Activated CD8-positive, alpha-beta memory T cell treated with anti-CD3 and anti-CD28 coated beads for 24 hours (primary cell): ENCODE measurements around the gene TDRD7.

Experiments used
- DNase-seq: peaks from one replicate; pipeline ENCODE4 v3.0.0-alpha.2; 2020

TDRD7 gene, protein sequence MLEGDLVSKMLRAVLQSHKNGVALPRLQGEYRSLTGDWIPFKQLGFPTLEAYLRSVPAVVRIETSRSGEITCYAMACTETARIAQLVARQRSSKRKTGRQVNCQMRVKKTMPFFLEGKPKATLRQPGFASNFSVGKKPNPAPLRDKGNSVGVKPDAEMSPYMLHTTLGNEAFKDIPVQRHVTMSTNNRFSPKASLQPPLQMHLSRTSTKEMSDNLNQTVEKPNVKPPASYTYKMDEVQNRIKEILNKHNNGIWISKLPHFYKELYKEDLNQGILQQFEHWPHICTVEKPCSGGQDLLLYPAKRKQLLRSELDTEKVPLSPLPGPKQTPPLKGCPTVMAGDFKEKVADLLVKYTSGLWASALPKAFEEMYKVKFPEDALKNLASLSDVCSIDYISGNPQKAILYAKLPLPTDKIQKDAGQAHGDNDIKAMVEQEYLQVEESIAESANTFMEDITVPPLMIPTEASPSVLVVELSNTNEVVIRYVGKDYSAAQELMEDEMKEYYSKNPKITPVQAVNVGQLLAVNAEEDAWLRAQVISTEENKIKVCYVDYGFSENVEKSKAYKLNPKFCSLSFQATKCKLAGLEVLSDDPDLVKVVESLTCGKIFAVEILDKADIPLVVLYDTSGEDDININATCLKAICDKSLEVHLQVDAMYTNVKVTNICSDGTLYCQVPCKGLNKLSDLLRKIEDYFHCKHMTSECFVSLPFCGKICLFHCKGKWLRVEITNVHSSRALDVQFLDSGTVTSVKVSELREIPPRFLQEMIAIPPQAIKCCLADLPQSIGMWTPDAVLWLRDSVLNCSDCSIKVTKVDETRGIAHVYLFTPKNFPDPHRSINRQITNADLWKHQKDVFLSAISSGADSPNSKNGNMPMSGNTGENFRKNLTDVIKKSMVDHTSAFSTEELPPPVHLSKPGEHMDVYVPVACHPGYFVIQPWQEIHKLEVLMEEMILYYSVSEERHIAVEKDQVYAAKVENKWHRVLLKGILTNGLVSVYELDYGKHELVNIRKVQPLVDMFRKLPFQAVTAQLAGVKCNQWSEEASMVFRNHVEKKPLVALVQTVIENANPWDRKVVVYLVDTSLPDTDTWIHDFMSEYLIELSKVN

DNA sequence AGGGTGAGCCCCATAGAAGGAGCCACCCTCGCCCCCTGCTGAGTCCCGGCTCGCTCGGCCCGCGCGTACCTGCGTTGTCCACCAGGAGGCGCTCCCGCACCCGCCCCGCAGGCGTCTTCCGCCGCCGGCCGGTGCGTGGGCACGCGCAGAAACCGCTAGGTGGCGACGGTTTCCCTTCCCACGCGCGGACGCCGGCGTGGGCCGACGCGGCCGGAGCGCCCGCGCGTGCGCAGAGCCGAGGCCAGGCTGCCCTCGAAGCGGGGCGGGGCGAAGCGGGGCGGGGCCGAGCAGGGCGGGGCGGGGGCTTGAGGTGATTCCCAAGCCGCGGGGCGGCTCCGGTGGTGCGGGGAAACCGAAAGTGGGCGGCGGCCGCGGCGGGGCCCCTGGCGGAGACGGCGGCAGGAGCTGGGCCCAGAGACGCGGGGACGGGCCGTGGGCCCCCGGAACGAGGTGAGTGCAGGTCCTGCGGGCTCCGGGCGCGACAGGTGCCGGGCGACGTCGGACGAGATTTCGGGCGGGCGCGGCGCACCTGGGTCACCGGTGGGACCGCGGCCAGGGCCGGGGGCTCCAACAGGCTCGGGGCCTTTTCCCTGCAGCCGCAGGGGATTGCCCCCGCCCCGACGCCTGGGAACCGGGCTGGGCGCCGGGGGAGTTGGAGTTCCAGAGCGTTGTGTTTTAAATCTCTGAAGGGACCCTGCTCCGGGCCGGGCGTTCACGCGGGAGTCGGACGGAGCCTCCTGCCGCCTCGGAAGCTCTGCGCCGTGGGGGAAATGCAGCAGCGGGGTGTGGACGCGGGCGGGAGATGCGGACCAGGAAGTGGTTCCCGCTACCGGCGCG lies at the start of gene TDRD7:
Gene TDRD7, plus strand, starts transcription at position 308 of the 837 bp plus-strand sequence. CDS start 16,370 bp downstream, outside the sequence.
- peak; percentile 97 for DNase-seq

DNA sequence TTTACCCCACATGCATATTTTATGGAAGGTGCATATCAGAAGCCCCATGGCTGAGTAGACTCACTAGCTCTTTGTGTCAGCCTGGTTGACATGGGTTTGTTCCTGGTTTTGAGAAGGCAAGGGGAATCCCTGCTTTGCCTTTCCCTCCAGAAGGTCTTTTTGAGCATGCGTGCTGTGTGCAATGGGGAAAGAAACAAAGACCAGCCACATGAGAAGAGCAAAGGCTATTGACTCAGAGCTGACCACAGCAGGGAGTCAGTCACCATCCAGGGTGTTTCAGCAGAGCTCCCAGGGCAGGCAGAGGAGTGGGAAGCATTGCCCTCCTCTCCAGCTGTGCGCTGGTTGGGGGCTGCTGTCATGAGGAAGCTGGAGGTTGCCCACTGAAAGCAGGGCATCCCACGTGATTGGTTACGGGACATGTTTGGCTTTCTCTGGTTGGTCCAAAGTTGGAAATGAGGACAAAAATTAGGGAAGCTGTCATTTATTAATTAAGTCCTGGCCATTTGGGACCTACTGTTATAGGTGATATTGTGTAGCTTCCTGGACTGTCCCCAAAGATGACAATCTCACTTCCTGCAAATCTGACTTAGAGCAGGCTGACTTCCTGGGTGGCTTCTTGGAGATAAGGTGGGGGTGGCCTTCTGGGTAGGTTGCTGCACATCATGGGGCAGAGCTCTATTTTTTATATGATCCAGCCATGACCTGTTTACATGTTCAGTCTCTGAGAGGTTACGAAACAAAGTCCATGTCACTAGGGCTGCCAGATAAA lies 48.9 kb upstream of the TDRD7 start:
- DNase-seq: no peak

DNA sequence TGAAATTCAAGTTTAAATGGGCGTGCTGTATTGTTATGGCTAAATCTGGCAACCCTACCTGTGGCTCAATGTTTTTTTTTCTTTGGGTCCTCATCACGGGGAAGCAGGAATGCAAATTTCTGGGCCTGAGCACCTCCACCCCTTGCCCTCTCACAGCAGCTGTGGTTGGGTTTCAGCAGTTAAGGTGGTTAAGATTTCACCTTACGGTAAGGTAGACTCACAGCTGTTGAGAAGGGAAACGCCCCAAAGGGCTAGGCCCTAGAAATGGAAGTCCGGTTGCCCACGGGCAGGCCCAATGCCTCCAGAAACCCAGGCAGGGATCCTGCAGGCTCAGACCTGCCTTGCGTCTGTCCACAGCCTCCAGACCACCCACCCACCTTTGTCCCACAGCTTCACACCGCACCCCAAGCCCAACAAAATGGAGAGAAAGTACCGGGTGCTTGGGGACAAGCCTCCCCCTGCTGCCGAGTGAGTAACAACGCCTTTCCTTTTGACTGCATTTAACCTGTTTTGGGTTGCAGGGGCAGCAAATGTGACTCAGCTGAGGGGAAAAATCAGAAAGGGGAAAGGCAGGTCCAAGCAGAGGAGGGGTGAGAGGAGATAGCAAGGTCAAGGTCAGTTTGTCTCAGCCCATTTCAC lies 48.1 kb upstream of the TDRD7 start:
- no peak for DNase-seq

DNA sequence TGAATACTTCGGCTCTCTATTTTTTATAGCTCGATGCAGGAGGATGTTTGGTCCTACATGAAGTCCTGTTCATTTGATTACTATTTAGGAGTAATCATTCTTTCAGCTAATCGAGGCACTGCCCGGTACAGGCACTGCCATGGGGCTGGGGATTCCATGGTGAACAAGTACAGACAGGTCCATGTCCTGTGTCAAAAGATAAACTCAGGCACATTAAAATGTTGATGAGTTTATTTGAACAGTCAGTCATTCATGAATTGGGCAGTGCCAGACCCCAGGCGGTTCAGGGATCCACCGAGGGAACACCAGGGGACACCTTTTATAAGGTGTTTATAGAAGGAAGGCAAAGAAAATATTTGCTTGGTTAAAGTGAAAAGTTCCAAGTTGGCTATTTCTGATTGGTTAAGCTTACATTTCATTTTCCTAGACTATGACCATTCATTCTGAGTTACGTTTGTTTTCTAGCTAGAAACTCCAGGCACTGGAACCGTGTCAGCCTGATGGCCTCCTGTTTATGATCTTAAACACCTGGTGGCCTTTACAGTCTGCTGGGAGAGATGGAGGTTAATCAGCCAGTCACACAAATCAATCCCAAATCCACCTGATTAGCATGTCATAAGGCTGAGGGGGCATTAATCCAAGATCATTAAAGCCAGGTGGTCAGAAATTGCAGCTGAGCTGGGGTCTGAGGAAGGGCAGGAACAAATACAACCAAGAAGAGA lies 47.0 kb upstream of the TDRD7 start:
- DNase-seq: no peak

DNA sequence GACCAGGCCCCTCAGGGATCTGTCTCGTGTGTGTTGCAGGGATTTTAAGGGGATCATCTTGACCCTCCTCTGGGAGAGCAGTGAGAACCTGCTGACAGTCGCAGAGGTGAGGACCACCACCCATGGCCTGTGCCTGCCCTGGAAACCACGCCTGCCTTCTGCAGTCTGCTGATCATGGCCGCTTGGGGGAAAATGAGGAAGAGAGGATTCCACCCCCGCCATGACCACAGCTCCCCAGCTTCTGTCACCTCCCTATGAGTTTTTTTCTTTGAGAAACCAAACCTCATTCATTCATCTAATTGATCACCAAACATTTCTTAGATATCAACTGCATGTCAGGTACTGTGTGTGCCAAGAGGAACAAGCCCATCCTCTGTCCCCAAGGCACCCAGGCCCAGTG lies 46.3 kb upstream of the TDRD7 start:
- DNase-seq: no peak

- DNase-seq: no peak
Measured at GRCh38 chr9:97366476-97366875, 45.4 kb upstream of the TDRD7 start.

- DNase-seq: no peak
Measured at GRCh38 chr9:97366889-97367288, 45.0 kb upstream of the TDRD7 start.

DNA sequence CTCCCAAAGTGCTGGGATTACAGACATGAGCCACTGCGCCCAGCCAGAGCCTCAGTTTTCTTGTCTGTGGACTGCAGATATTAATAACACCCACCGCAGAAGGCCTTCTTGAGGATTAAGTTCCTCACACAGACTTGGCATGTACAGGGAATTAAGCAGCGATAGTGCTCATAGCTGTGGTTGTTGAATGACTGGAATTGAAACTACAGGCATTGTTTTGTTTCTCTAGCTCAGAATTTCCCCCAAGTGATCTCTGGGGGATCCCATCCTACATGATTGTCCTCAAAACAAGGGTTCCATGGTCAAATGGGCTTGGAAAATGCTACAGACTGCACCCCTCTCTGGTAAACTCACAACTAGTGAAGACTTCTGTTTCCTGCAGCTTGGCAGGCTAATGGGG lies 44.2 kb upstream of the TDRD7 start:
- no peak for DNase-seq

GRCh38 chr9:97368964-97369363 lies 42.9 kb upstream of the TDRD7 start:
- DNase-seq: no peak

DNA sequence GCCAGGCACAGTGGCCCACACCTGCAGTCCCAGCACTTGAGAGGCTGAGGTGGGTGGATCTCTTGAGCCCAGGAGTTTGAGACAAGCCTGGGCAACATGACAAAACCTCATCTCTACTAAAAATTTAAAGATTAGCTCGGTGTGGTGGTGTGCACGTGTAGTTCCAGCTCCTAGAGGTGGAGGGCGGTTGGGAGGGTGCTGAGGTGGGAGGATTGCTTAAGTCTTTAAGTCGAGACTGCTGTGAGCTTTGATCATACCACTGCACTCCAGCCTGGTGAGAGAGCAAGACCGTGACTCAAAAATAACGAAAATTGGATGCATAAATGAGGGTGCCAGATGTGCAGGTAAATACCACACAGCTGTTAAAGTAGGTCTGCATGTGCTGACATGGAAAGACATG lies 39.3 kb upstream of the TDRD7 start:
- no peak for DNase-seq

DNA sequence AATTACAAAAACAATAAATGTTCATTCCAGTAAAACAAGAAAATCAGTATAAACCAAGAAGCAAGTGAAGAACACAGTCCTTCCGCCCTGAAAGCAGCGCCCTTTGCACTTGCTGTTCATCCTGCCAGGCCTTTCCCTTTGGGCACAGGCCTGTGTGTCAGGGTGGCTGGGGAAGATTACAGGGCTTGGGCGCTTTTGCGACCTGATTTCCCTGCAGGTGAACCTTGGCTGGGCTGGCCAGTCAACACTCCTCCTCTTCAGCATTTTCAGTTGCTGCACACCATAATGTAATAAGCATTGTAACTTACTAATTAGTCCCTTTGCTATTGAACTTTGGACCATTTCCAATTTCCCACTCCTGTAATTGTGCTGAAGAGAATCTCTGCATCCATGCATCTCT lies 38.6 kb upstream of the TDRD7 start:
- no peak for DNase-seq

DNA sequence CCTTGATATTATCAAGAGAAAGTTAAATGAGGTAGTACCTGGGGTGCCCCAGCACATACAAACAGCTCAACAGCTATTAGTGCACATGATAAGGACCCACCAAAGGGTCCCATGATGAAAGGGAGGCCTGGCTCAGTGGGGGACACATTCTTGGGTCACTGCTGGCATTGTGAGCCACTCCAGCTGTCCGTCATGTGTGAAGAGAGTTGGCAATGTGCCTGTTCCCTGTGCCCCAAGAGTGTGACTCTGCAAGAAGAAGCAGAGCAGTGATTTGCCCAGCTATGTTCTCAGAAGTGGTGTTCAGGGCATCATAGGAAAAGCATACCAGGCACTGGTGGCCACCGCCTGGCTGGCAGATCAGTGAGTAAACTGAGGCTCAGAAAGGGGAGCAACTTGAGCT lies 37.1 kb upstream of the TDRD7 start:
- no peak for DNase-seq

DNA sequence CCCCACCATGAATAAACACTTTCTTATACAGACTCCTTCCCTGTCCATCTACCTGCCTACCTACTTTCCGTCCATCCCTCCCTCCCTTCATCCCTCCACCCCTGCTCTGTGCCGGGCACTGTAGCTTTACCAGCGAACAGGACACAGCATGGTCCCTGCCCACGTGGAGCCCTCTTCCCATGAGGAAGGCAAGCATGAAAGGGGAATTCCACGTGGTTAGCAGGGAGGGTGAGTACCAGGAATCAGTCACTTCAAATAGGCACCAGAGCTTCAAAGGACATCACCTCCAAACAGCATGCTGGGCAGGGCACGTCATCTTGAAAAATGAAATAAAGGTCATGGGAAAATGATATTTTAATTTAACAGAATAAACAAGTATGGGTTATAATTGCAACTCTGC lies 35.0 kb upstream of the TDRD7 start:
- no peak for DNase-seq

DNA sequence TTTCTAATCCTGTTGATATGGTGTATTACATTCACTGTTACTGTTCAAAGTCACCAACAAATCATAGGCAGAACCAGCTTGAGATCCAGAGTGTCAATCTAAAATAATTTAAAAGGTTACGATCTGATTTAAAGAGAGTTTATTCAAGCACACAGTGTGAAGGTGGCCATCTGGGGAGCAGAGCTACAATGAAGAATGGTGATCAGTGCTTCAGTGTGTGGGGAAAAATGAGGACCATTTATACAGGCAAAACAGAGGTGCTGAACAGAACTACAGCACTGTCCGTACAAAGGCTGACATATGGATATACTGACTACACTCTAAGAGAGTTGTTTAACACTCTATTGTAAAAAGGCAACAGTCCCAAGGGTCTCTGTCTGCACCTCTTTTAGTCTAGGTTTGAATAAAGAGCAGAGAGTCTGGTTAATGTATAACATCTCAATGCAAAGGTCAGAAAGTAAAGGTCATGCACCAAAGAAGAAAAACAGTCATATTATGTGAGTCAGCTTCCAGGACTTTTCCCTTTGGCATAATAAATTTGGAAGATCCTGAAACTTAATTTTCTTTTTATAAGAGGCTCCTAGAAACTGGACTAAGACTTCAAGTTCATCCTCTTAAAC lies 29.7 kb upstream of the TDRD7 start:
- DNase-seq: no peak

- DNase-seq: no peak
Measured at GRCh38 chr9:97384406-97385262, 27.3 kb upstream of the TDRD7 start.

- DNase-seq: peak; percentile 43
Measured at GRCh38 chr9:97385626-97386264, 26.2 kb upstream of the TDRD7 start.

GRCh38 chr9:97386265-97386633 lies 25.6 kb upstream of the TDRD7 start:
- DNase-seq: no peak

DNA sequence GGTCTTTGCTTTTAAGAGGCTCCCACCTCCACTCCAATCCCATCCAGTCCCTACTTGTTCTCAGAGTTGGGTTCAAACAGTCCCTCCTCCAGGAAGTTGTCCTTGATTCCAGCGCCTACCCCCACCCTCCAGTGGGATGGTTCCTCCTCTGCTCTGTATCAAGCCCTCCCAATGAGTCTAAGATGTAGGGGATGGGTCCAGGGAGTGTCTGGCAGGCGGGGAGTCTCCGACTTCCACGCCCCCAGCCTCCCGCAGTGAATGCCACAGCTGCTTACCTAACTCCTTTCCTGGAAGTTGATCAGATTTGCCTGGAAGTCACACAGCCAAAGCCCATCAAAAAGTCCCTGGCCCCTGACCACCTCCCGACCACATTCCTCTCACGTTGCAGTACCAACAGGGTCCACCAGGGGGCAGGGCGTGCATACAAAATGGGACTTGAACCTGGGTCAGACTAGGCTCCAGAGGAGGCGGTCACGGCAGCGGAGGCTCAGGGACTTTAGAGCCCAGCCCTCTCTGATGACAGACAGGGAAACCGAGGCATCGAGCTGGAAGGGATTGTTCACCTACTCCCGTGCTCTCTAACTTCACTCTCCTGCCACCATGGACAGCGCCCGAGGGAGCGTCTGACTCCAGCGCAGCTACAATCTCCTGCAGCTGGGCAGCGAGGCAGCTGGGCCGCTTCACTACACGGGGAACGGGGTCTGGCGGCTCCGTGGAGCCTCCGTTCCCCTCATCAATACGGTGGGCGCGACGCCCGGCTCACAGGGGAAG lies 25.0 kb upstream of the TDRD7 start:
- DNase-seq: peak; percentile 94
